GM11168 (cell line): Measurements from ENCODE around the gene EML3.

ENCODE experiments used
- in situ Hi-C: fragments of 300-500 bp; cut with MboI; formaldehyde crosslinking; loops from one replicate; pipeline ENCODE4 v1.12.0; 2022; ENCODE audit warnings: low sequenced_read_pairs; ENCODE audit not compliant: unreplicated experiment

Gene EML3

DNA sequence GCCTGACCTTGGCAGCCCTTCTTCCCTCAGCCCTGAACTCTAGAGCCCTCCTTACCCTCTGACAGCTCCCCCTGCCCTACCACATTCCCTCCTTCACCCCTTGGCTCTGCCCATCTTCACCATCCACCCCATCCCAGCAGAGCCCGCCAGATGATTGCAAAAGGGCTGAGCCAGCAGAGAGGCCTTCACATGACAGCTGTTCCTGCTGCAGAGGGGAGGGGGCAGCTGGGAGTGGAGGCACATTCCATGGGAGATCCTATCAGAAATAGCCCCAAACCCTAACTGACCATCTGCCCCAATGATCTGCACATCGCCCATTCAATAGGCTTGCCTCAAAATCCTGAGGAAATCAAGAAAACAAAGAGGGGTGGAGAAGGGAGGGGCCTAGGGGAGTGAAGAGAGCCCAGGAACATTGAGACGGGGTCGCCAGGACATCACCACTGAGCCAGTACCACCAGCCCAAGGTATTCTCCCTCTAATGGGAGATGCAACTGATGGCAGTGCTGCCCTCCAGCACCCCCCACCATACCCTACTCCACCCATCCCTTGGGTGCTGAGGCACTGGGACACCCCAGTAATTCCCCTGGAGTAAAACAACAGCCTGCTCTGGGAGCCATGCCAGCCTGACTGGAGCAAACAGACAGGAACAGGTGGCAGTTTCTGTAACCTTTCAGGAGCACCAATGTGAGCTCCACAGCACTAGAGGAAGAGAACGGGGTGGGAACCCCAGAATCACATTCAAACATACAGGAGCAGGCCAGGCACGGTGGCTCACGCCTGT, 58.0 kb downstream of the EML3 start:
- in situ Hi-C loops = no loop called here

DNA sequence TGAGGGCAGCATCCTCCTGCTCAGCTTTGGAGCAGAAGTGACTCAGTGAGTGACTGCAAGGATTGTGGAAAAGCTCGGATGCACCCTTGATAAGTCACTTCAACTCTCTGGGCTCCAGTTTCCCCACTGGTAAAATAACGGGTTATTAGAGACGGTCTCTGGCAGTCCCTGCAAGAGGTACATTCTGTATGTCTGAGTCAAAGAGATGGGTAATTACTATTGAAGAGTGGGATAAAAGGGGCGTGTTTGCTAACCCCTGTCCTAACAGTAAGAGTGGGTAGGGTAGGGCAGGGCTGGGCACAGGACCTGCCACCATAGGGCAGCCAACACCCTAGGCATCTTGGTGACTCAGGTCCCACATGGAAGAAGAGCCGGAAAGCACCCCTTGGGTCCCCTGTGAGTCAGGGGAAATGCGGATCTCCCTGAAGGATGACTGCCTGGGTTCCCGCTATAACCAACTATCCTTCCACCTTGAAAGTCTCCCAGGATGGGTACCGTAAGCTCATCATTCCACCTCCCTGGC, 58.7 kb downstream of the EML3 start:
- in situ Hi-C loops = no loop called here

DNA sequence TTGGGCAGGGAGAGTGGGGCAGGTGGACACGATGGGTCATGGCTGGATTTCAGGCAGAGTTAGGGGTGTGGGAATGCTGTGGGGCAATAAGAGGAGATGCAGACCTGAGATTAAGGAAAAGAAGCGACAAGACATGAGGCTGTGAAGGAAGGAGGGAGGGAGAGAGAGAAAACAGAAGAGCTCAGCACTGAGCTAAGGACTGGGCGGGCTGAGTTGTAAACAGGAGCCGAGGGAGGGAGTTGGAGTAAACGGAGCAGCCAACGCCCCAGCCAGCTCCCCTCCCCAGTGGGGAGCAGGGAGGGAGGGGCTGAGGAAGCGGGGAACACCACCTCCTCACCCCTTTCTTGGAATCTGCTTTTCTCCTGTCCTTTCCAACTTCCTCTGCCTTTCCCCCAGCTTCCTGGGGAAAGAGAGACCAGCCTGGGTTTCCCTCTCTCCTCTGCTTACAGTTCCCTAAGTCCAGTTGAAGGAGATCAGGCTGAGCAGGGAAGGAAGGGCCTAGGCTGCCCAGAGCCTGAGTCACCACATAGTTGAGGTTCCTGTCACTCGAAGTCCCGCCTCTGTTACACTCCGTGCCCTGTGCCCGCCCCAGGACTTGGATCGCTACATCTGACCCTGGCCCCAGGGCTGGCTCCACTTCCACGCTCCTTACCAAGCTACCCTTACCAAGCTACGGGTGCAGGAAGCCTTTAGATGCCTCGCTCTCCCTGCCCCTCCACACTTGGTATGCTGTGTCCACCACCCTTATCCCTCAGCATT, 59.3 kb downstream of the EML3 start:
- in situ Hi-C loops = no loop called here

DNA sequence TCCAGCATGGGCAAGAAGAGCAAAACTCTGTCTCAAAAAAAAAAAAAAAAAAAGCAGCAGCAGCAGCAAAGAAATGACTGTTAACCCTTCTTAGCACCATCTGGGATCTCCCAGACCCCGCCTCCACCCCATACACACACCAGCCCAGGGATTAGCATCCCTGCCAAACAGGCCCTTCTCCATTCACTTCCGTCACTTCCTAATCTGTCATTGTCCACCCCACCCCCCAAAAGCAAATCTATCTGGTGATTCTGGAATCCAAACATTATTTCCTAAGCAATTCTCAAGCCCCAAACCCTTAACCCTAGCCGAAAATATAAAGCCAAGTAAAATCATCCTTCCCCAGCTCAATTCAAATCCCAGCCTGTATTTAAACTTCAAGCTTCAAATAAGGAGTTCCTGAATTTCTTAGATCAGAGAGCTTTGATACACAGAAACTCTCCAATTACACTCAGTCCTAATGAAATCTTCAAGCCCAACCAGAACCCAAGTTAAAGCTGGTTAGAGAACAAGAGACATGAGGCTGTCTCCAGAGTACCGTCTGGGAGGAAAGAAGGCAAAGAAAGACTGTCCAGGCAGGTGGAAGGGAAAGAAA, 60.0 kb downstream of the EML3 start:
- in situ Hi-C loops = no loop called here
